ENCODE data around the gene SGCD.
"Not testable (repeated sequence)": the region's sequence is repeated elsewhere in the genome, so short reads cannot be mapped to it uniquely, and the experiment has no call there.

The SGCD gene

DNA sequence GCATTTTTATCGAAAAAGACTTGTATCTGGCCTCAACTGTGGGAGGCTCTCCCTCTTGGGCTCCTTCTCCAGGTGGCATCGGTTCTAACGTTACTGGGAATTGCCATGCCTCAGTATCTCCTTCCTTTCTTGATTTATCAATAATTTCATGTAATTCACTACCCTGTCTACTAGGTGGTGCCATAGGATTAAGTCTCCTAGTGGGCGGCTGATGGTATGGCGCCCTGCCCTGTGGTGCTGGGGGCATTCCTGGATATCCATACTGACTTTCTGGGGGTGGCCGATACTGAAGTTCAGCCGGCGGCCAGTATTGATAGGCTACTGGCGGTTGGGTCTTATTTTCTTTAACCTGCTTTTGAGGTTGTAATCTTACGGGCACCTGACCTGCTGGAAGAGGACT, 337.9 kb downstream of the SGCD start:
- not testable (repeated sequence) for H3K27ac ChIP-seq (ENCODE audit: low read length); H3K4me3 ChIP-seq (ENCODE audit: low read length); H3K4me1 ChIP-seq (ENCODE audit: control insufficient read depth, insufficient read depth, low read length); DNase-seq (ENCODE audit: low read depth, low spot score); H3K9me3 ChIP-seq (ENCODE audit: control insufficient read depth, insufficient read depth, low read length); H3K27me3 ChIP-seq (ENCODE audit: control insufficient read depth, insufficient read depth, low read length); H3K36me3 ChIP-seq (ENCODE audit: control insufficient read depth, insufficient read depth, low read length)
- WGBS (ENCODE audit: insufficient coverage, insufficient read length): no CpG with 5 or more reads among the region's 10 CpGs

DNA sequence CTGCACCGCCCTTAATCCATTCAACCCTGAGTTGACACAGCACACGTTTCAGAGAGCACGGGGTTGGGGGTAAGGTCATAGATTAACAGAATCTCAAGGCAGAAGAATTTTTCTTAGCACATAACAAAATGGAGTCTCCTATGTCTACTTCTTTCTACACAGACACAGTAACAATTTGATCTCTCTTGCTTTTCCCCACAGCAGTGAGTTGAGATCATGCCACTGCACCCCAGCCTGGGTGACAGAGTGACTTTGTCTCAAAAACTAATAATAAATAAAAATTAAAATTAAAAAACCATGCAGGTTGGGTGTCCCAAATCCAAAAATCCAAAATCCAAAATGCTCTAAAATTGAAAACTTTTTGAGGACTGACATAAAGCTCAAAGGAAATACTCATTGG, 339.7 kb downstream of the SGCD start:
- not testable (repeated sequence) for H3K27me3 ChIP-seq (ENCODE audit: control insufficient read depth, insufficient read depth, low read length); H3K4me1 ChIP-seq (ENCODE audit: control insufficient read depth, insufficient read depth, low read length); H3K36me3 ChIP-seq (ENCODE audit: control insufficient read depth, insufficient read depth, low read length); H3K4me3 ChIP-seq (ENCODE audit: low read length); DNase-seq (ENCODE audit: low read depth, low spot score); H3K9me3 ChIP-seq (ENCODE audit: control insufficient read depth, insufficient read depth, low read length); H3K27ac ChIP-seq (ENCODE audit: low read length)
- WGBS (ENCODE audit: insufficient coverage, insufficient read length): no CpG with 5 or more reads among the region's 3 CpGs

DNA sequence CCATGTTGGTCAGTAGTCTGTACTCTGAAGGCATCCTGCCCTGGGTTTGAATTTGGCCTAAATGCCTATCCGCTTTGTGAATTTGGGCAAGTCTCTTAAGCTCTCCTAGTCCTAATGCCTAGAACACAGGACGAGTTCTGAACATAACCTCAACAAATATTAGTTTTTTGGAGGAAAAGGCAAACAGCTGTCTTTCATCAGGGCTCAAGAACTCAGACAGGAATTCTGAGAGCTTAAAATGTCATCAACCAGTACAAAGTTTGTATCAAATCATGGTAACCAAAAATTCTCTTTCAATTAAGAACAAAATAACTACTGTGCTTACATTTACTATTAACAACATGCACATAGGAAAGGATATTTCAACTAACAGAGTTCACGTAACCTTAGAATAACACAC, 340.7 kb downstream of the SGCD start:
- H3K27me3 ChIP-seq (ENCODE audit: control insufficient read depth, insufficient read depth, low read length): no peaks in the 10 kb centered on the region
- no CpG with 5 or more reads among the region's 3 CpGs for WGBS (ENCODE audit: insufficient coverage, insufficient read length)
- H3K4me3 ChIP-seq (ENCODE audit: low read length): no peak overlapping the region
- no peak for DNase-seq (ENCODE audit: low read depth, low spot score)
- no peaks in the 10 kb centered on the region for H3K4me1 ChIP-seq (ENCODE audit: control insufficient read depth, insufficient read depth, low read length)
- no peak overlapping the region for H3K27ac ChIP-seq (ENCODE audit: low read length)
- H3K36me3 ChIP-seq (ENCODE audit: control insufficient read depth, insufficient read depth, low read length): no peaks in the 10 kb centered on the region
- H3K9me3 ChIP-seq (ENCODE audit: control insufficient read depth, insufficient read depth, low read length): no peaks in the 10 kb centered on the region

DNA sequence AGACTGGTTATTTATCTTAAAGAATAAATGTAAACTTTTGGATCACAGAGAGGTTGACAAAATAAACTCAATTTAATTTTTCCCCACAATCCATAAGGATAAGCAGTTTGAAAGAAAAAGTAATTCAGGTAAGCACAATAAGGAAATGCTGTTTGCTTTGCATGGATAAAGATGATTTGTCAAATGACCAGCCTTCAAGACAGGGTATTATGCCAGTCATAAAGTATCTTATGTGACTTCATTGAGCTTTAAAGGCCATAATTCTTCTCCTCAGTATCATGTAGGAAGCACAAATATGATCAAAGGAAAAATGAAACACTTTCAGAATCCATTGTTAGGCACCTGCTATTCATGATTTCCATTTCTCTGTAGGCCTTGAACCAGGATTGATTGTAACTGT, 342.5 kb downstream of the SGCD start:
- Histone ChIP-seq H3K4me3 (ENCODE audit: low read length) (no peak overlapping the region), H3K36me3 (ENCODE audit: control insufficient read depth, insufficient read depth, low read length) (no peaks in the 10 kb centered on the region), H3K9me3 (ENCODE audit: control insufficient read depth, insufficient read depth, low read length) (no peaks in the 10 kb centered on the region), H3K27me3 (ENCODE audit: control insufficient read depth, insufficient read depth, low read length) (no peaks in the 10 kb centered on the region), H3K27ac (ENCODE audit: low read length) (no peak overlapping the region), H3K4me1 (ENCODE audit: control insufficient read depth, insufficient read depth, low read length) (no peaks in the 10 kb centered on the region)
- no peak for DNase-seq (ENCODE audit: low read depth, low spot score)

DNA sequence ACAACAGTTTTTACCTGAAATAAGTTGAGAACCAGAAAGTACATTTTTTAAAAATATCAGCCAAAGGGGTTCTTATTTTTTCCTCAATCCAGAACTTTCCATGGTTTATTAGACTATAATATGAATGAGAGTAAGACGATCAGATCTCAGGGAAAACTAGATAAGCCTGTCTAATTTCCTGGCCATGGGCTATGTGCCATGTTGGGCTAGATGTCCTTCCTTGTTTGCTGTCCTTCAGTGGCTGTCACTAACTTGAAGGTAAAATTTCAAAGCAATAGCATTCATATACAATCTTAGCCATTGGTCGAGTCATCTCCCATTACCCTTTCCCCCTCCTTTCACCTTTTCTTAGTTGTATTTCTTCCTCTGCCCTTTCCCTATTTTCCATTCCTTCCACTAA, 343.7 kb downstream of the SGCD start:
- Histone ChIP-seq H3K36me3 (ENCODE audit: control insufficient read depth, insufficient read depth, low read length) (no peaks in the 10 kb centered on the region), H3K9me3 (ENCODE audit: control insufficient read depth, insufficient read depth, low read length) (no peaks in the 10 kb centered on the region), H3K4me1 (ENCODE audit: control insufficient read depth, insufficient read depth, low read length) (no peaks in the 10 kb centered on the region), H3K4me3 (ENCODE audit: low read length) (no peak overlapping the region), H3K27me3 (ENCODE audit: control insufficient read depth, insufficient read depth, low read length) (no peaks in the 10 kb centered on the region), H3K27ac (ENCODE audit: low read length) (no peak overlapping the region)
- WGBS (ENCODE audit: insufficient coverage, insufficient read length): no CpG with 5 or more reads among the region's 2 CpGs
- DNase-seq (ENCODE audit: low read depth, low spot score): no peak

DNA sequence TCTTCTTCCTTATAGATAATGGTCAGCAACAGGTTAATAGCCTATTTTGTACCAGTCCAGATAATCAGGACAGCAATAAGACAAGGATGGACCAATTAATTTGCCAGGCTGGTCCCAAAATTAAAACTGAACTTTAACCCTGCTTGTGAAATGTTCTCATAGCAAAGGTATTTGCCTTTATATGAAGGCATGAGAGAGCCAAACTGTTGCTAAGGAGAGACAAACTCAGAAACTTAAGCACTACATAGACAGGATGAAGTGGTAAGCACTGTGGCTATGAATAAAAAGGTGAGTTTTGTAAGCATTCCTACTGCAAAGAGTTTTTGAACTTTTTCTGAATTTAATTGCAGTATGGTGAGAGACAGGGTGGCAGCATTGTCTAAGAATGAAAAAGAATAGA, 348.4 kb downstream of the SGCD start:
- DNase-seq (ENCODE audit: low read depth, low spot score): no peak
- Histone ChIP-seq H3K4me3 (ENCODE audit: low read length) (no peak overlapping the region), H3K27me3 (ENCODE audit: control insufficient read depth, insufficient read depth, low read length) (no peaks in the 10 kb centered on the region), H3K36me3 (ENCODE audit: control insufficient read depth, insufficient read depth, low read length) (no peaks in the 10 kb centered on the region), H3K9me3 (ENCODE audit: control insufficient read depth, insufficient read depth, low read length) (no peaks in the 10 kb centered on the region), H3K27ac (ENCODE audit: low read length) (no peak overlapping the region), H3K4me1 (ENCODE audit: control insufficient read depth, insufficient read depth, low read length) (no peaks in the 10 kb centered on the region)

DNA sequence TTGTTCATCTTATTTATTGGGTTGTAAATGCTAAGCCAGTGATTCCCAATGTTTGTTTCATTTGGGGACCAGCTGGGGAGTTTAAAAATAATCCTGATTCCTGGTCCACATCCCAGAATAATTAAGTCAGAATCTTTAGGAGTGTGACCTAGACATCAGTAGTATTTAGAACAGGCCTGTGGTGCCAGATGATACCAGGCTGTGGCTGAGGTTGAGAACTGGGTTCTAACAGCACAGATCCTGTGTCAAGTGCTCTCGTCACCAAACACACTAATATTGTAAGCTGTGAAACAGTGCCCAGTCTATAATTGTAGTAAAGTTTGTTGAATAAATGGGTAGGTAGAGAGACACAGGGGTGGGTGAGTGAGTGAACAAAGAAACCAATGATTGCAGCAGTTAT, 351.0 kb downstream of the SGCD start:
- Histone ChIP-seq H3K4me3 (ENCODE audit: low read length) (no peak overlapping the region), H3K4me1 (ENCODE audit: control insufficient read depth, insufficient read depth, low read length) (peaks cover 2% of the 10 kb centered on the region; the same call in 1 of the 2 replicates), H3K27me3 (ENCODE audit: control insufficient read depth, insufficient read depth, low read length) (no peaks in the 10 kb centered on the region), H3K9me3 (ENCODE audit: control insufficient read depth, insufficient read depth, low read length) (no peaks in the 10 kb centered on the region), H3K27ac (ENCODE audit: low read length) (no peak overlapping the region), H3K36me3 (ENCODE audit: control insufficient read depth, insufficient read depth, low read length) (no peaks in the 10 kb centered on the region)
- no peak for DNase-seq (ENCODE audit: low read depth, low spot score)
- WGBS (ENCODE audit: insufficient coverage, insufficient read length): no CpG with 5 or more reads among the region's 1 CpG

DNA sequence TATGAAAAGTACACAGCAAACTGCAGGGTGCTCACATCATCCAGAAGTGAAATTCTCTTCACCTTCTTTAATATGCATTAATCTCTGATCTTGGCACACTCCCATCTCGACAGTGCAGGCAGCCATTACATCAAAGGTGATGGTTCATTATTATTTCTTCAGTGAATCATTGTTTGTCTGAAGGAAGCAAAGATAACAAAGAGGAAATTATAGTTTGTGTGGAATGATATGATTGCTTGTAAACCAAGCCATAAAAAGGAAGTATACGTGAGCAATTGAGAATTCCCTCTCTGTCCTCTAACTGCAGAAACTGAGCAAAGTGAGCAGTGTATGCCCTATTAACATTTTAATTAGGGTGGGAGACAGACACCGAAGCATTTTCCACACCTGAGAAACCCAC, 351.5 kb downstream of the SGCD start:
- no peak for DNase-seq (ENCODE audit: low read depth, low spot score)
- no peaks in the 10 kb centered on the region for H3K36me3 ChIP-seq (ENCODE audit: control insufficient read depth, insufficient read depth, low read length)
- WGBS (ENCODE audit: insufficient coverage, insufficient read length): no CpG with 5 or more reads among the region's 3 CpGs
- no peak overlapping the region for H3K4me3 ChIP-seq (ENCODE audit: low read length)
- no peaks in the 10 kb centered on the region for H3K27me3 ChIP-seq (ENCODE audit: control insufficient read depth, insufficient read depth, low read length)
- no peaks in the 10 kb centered on the region for H3K9me3 ChIP-seq (ENCODE audit: control insufficient read depth, insufficient read depth, low read length)
- no peak overlapping the region for H3K27ac ChIP-seq (ENCODE audit: low read length)
- H3K4me1 ChIP-seq (ENCODE audit: control insufficient read depth, insufficient read depth, low read length): peaks cover 2% of the 10 kb centered on the region; the same call in 1 of the 2 replicates

DNA sequence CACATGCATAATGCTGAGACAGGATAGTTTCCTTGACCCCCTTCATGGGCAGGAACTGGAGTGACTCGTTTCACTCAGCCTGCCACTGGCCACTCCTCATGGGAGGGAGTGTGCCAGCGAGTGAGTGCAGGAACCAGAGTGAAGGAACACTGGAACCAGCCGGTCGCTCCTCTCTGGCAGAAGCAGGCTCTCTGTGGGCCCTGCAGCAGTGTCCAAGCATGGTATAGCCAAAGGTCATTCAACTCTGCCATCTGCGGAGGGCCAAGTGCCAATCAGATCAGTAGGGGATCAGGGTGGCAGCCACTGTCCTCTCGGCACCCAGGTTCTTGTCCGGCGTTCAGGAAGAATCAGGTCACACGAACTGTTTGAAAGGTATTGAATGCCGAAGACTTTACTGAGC, 353.9 kb downstream of the SGCD start:
- peaks cover 4% of the 10 kb centered on the region; the same call in 1 of the 2 replicates for H3K4me1 ChIP-seq (ENCODE audit: control insufficient read depth, insufficient read depth, low read length)
- H3K36me3 ChIP-seq (ENCODE audit: control insufficient read depth, insufficient read depth, low read length): no peaks in the 10 kb centered on the region
- DNase-seq (ENCODE audit: low read depth, low spot score): no peak
- H3K9me3 ChIP-seq (ENCODE audit: control insufficient read depth, insufficient read depth, low read length): no peaks in the 10 kb centered on the region
- H3K27ac ChIP-seq (ENCODE audit: low read length): no peak overlapping the region
- no peaks in the 10 kb centered on the region for H3K27me3 ChIP-seq (ENCODE audit: control insufficient read depth, insufficient read depth, low read length)
- no CpG with 5 or more reads among the region's 10 CpGs for WGBS (ENCODE audit: insufficient coverage, insufficient read length)
- no peak overlapping the region for H3K4me3 ChIP-seq (ENCODE audit: low read length)

DNA sequence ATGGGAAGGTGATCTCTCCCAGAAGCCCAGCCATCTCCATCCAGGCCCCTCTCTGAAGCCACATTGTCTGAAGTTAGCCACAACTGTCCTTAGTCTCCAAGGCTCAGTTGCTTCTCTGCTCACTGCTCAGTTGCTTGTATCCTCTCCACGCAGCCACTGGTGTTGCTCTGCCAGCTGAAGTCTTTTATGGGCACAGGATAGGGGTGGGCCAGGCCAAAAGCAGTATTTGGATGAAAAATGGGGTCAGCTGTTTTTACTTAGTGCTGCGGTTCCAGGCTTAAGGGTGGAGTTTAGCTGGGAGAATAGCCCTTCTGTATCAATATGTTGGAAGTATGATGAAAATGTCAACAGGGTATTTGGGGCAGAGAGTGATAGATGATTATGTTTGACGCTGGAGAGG, 354.3 kb downstream of the SGCD start:
- Histone ChIP-seq H3K27ac (ENCODE audit: low read length) (no peak overlapping the region), H3K4me3 (ENCODE audit: low read length) (no peak overlapping the region), H3K9me3 (ENCODE audit: control insufficient read depth, insufficient read depth, low read length) (no peaks in the 10 kb centered on the region), H3K27me3 (ENCODE audit: control insufficient read depth, insufficient read depth, low read length) (no peaks in the 10 kb centered on the region), H3K36me3 (ENCODE audit: control insufficient read depth, insufficient read depth, low read length) (no peaks in the 10 kb centered on the region), H3K4me1 (ENCODE audit: control insufficient read depth, insufficient read depth, low read length) (peaks cover 4% of the 10 kb centered on the region; the same call in 1 of the 2 replicates)
- no peak for DNase-seq (ENCODE audit: low read depth, low spot score)
- no CpG with 5 or more reads among the region's 3 CpGs for WGBS (ENCODE audit: insufficient coverage, insufficient read length)

DNA sequence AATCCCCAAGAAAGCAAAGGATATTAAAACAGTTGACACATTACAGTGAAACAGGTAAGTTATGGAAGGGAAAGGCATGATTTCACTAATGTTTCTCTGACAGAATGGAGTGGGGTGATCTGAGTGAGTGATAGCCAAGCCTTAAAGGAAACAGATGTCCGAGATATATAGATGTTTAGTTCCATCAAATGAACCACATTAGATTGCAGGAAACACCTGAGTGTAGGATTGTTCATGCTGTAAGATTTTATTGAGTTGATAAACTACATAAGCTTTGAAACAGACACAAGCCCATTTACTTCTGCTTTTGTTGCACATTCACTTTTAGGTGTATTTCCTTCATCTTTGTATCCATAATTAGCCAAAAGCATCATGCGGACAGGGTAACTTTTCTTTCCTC, 356.0 kb downstream of the SGCD start:
- DNase-seq (ENCODE audit: low read depth, low spot score): no peak
- Histone ChIP-seq H3K36me3 (ENCODE audit: control insufficient read depth, insufficient read depth, low read length) (no peaks in the 10 kb centered on the region), H3K9me3 (ENCODE audit: control insufficient read depth, insufficient read depth, low read length) (no peaks in the 10 kb centered on the region), H3K4me1 (ENCODE audit: control insufficient read depth, insufficient read depth, low read length) (peaks cover 4% of the 10 kb centered on the region; the same call in 1 of the 2 replicates), H3K27me3 (ENCODE audit: control insufficient read depth, insufficient read depth, low read length) (no peaks in the 10 kb centered on the region), H3K27ac (ENCODE audit: low read length) (no peak overlapping the region), H3K4me3 (ENCODE audit: low read length) (no peak overlapping the region)
- WGBS (ENCODE audit: insufficient coverage, insufficient read length): no CpG with 5 or more reads among the region's 2 CpGs

All from iPS DF 6.9 (cell line).